ENCODE measurements around the gene PRR14.

The PRR14 gene

DNA sequence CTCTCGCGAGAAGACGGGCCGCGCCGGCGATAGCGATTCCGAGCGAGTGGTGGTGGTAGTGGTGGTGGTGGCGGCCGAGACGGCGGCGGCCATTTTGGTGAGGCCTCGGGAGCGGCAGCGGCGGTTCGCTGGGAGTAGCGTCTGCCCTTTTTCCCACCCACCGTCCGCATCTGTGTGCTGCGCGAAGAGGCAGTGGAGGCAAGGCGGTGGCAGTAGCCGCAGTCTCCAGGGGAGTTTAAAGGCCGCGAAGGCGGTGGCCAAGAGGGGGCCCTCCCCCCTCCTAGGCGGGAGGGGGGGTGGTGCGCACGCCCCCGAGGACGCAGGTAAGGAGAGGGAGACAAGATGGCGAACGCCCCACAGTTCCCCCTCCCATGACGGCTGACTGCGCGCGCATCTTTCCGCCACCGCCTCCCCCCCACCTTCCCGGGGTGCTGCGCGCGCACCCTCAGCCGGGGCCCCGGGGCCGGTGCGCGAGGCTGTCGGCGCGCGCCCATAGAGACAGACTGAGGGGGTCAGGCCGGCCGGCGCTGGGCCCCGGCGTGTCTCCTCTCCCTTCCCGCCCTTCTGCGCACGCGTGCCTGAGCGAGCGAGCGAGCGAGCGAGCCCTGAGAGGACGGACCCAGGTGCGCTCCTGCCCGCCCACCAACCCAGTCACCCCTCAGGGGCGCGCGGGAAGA is 47.5 kb downstream of the PRR14 start (continued):
- TF ChIP-seq SCRT1 (tag by site-specific recombination; IDR thresholded peaks at IDR 0.05; ENCODE audit: borderline replicate concordance), result peak; percentile 59; the same call in 1 of the 2 replicates
- TF ChIP-seq KLF7 (tag by site-specific recombination; IDR thresholded peaks at IDR 0.05; ENCODE audit: borderline replicate concordance), result peak; percentile 97
- no peak for TF ChIP-seq ZNF664 (tag by site-specific recombination; IDR thresholded peaks at IDR 0.05)
- no peak; the same call in 1 of the 2 replicates for TF ChIP-seq ZNF777 (tag by site-specific recombination; IDR thresholded peaks at IDR 0.05; ENCODE audit: borderline replicate concordance)
- TF ChIP-seq GFI1B (tag by site-specific recombination; IDR thresholded peaks at IDR 0.05), result peak; percentile 88
- peak; percentile 56 for TF ChIP-seq ZNF623 (tag by site-specific recombination; IDR thresholded peaks at IDR 0.05)
- TF ChIP-seq ZNF248 (tag by site-specific recombination; IDR thresholded peaks at IDR 0.05), result no peak
- no peak for TF ChIP-seq RBAK (tag by site-specific recombination; IDR thresholded peaks at IDR 0.05)
- TF ChIP-seq, protein P1, sequence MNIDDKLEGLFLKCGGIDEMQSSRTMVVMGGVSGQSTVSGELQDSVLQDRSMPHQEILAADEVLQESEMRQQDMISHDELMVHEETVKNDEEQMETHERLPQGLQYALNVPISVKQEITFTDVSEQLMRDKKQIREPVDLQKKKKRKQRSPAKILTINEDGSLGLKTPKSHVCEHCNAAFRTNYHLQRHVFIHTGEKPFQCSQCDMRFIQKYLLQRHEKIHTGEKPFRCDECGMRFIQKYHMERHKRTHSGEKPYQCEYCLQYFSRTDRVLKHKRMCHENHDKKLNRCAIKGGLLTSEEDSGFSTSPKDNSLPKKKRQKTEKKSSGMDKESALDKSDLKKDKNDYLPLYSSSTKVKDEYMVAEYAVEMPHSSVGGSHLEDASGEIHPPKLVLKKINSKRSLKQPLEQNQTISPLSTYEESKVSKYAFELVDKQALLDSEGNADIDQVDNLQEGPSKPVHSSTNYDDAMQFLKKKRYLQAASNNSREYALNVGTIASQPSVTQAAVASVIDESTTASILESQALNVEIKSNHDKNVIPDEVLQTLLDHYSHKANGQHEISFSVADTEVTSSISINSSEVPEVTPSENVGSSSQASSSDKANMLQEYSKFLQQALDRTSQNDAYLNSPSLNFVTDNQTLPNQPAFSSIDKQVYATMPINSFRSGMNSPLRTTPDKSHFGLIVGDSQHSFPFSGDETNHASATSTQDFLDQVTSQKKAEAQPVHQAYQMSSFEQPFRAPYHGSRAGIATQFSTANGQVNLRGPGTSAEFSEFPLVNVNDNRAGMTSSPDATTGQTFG (tag by site-specific recombination; IDR thresholded peaks at IDR 0.05; ENCODE audit: borderline replicate concordance), result no peak
- TF ChIP-seq, protein P2, sequence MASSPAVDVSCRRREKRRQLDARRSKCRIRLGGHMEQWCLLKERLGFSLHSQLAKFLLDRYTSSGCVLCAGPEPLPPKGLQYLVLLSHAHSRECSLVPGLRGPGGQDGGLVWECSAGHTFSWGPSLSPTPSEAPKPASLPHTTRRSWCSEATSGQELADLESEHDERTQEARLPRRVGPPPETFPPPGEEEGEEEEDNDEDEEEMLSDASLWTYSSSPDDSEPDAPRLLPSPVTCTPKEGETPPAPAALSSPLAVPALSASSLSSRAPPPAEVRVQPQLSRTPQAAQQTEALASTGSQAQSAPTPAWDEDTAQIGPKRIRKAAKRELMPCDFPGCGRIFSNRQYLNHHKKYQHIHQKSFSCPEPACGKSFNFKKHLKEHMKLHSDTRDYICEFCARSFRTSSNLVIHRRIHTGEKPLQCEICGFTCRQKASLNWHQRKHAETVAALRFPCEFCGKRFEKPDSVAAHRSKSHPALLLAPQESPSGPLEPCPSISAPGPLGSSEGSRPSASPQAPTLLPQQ (tag by site-specific recombination; IDR thresholded peaks at IDR 0.05), result peak; percentile 93
- TF ChIP-seq, protein P3, sequence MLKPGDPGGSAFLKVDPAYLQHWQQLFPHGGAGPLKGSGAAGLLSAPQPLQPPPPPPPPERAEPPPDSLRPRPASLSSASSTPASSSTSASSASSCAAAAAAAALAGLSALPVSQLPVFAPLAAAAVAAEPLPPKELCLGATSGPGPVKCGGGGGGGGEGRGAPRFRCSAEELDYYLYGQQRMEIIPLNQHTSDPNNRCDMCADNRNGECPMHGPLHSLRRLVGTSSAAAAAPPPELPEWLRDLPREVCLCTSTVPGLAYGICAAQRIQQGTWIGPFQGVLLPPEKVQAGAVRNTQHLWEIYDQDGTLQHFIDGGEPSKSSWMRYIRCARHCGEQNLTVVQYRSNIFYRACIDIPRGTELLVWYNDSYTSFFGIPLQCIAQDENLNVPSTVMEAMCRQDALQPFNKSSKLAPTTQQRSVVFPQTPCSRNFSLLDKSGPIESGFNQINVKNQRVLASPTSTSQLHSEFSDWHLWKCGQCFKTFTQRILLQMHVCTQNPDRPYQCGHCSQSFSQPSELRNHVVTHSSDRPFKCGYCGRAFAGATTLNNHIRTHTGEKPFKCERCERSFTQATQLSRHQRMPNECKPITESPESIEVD (tag by site-specific recombination; IDR thresholded peaks at IDR 0.05), result no peak; the same call in 1 of the 2 replicates
- TF ChIP-seq, protein P4, sequence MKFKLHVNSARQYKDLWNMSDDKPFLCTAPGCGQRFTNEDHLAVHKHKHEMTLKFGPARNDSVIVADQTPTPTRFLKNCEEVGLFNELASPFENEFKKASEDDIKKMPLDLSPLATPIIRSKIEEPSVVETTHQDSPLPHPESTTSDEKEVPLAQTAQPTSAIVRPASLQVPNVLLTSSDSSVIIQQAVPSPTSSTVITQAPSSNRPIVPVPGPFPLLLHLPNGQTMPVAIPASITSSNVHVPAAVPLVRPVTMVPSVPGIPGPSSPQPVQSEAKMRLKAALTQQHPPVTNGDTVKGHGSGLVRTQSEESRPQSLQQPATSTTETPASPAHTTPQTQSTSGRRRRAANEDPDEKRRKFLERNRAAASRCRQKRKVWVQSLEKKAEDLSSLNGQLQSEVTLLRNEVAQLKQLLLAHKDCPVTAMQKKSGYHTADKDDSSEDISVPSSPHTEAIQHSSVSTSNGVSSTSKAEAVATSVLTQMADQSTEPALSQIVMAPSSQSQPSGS (tag by site-specific recombination; IDR thresholded peaks at IDR 0.05; ENCODE audit: low read depth), result no peak
- no peak; the same call in 1 of the 2 replicates for TF ChIP-seq ZNF302 (tag by site-specific recombination; IDR thresholded peaks at IDR 0.05; ENCODE audit: low read depth)
- TF ChIP-seq IKZF3 (tag by site-specific recombination; IDR thresholded peaks at IDR 0.05), result peak; percentile 17; the same call in 1 of the 2 replicates
- TF ChIP-seq ZNF23 (tag by site-specific recombination; IDR thresholded peaks at IDR 0.05; ENCODE audit: borderline replicate concordance), result no peak
- no peak for TF ChIP-seq ZNF311 (tag by site-specific recombination; IDR thresholded peaks at IDR 0.05; ENCODE audit: borderline replicate concordance)
- no peak for TF ChIP-seq ZNF132 (tag by site-specific recombination; IDR thresholded peaks at IDR 0.05; ENCODE audit: borderline replicate concordance)
- TF ChIP-seq ZNF48 (tag by site-specific recombination; IDR thresholded peaks at IDR 0.05), result no peak
- TF ChIP-seq, protein P5, sequence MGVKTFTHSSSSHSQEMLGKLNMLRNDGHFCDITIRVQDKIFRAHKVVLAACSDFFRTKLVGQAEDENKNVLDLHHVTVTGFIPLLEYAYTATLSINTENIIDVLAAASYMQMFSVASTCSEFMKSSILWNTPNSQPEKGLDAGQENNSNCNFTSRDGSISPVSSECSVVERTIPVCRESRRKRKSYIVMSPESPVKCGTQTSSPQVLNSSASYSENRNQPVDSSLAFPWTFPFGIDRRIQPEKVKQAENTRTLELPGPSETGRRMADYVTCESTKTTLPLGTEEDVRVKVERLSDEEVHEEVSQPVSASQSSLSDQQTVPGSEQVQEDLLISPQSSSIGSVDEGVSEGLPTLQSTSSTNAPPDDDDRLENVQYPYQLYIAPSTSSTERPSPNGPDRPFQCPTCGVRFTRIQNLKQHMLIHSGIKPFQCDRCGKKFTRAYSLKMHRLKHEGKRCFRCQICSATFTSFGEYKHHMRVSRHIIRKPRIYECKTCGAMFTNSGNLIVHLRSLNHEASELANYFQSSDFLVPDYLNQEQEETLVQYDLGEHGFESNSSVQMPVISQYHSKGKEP (tag by site-specific recombination; IDR thresholded peaks at IDR 0.05), result no peak
- peak; percentile 89 for TF ChIP-seq ZNF596 (tag by site-specific recombination; IDR thresholded peaks at IDR 0.05)
- TF ChIP-seq ZNF677 (tag by site-specific recombination; IDR thresholded peaks at IDR 0.05), result no peak
- TF ChIP-seq SP2 (tag by site-specific recombination; IDR thresholded peaks at IDR 0.05), result peak; percentile 95
